Activated CD4-positive, alpha-beta T cell treated with anti-CD3 and anti-CD28 coated beads, Interleukin-2, amount 50 U/mL, for 16 hours (primary cell): ENCODE data around the gene NTNG1.
"Not testable (repeated sequence)": the region's sequence is repeated elsewhere in the genome, so short reads cannot be mapped to it uniquely, and the experiment has no call there.

Experiments
- DNase-seq: peaks from one replicate; pipeline ENCODE4 v3.0.0-alpha.2; 2020

Gene NTNG1

DNA sequence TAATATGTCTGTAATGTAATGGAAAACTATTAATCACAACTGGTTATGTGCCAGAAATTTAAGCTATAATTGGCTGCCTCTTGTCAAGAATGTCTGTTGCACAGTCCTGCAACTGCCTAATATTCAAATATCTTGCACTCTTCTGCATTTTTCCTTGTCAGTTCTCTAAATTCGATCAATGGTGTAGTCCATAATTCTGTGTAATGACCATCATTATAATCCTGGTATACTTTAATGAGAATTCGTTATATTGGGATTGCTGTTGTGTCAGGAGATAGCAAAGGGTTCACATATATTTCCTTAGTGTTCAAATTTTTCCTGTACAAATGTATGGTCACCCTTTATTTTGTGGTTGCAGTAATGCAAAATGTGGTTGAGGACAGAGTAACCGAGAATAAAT lies 4.8 kb downstream of the NTNG1 start:
- no peak for DNase-seq

GRCh38 chr1:107147843-107148242 lies 7.0 kb downstream of the NTNG1 start:
- no peak for DNase-seq

- DNase-seq, result no peak
Measured at GRCh38 chr1:107149946-107150345, 9.1 kb downstream of the NTNG1 start.

GRCh38 chr1:107151295-107151694 lies 10.5 kb downstream of the NTNG1 start:
- DNase-seq, result no peak

DNA sequence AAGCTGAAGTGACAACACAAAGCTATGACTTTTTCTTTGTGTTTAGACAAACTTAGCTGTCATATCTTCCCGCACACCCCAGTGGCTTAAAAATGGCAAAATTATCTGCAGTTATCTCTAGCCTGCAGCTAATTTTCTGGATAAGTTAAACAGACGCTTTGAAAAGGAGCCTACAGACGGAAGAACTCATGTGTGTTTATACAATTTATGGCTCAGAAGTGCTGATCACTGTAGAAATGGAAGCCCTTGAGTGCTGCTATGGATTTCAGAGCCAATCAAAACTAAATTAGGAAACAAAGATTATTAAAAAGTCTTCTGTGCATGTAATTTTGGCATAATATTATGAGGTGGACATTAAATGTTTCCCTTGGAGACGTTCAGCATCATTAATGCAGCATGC lies 11.6 kb downstream of the NTNG1 start:
- no peak for DNase-seq

DNA sequence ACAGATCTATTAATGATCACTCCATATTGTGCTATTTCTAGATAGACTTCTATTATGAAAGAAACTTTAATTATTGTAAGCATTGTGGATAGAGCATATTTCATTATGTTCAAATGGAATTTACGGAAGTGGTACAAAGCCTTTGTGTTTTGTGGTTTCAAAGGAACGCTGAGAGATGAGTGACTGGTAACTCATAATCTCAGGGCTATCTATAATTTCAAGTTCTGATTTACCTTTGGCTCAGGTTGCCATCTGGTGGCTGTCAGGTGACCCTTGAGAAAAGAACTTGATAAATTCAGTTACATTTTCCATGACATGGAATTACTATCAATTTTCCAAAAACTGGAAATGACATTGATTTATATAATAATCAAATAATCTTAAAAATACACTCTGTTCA lies 12.2 kb downstream of the NTNG1 start:
- no peak for DNase-seq

DNA sequence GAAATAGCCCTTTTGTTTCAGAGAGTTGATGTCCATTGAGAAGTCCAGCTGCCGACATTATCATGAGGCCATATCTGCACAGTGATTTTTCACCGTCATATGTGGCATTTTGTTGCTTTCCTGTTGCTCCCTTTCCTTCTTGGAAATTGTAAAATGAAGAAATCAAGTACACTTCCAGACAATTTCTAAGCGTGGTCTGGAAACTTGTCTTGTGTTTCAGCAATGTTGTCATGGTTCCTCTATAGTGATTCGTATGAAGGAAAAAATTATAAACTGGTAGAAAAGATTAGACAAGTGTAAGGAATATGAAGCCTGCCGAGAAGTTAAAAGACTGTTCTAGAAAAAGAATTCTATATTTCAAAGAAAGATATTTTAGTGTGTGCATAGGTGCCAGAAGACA lies 17.7 kb downstream of the NTNG1 start:
- no peak for DNase-seq

DNA sequence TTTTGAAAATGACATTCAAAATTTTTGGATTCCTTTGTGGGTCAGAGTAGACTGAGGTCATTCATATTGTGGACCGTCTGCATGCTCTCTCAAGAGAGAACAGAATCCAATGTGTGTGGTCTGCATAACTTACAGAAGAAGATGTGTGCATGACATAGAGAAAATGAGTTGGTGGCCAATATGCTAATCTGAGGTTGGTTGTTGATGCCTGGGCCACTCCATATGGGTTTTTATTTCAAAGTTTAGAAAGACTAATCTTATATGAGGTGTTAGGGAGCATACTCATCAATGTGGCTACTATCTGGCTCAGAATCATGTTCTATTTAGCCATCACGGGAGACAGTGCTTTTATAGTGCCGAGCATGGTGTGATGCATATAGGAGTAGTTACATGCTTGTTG lies 18.2 kb downstream of the NTNG1 start:
- no peak for DNase-seq

GRCh38 chr1:107162745-107163144 lies 21.9 kb downstream of the NTNG1 start:
- no peak for DNase-seq

DNA sequence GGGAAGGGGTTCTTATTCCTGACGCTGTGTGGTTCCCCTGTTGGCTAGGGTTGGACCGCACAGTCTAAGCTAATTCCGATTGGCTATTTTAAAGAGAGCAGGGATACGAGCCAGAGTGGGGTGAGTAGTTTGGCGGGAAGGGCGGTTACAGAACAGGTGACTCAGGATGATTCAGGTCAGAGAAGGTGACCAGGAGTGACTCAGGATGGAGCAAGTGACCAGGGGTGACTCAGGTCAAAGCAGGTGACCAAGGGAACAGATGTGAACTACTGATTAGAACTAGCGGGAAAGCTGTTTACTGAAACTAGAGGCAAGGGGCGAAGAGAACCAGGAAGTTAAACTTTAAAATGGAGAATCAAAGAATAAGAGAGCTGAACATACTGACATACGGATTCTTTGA lies 24.1 kb downstream of the NTNG1 start:
- not testable (repeated sequence) for DNase-seq

DNA sequence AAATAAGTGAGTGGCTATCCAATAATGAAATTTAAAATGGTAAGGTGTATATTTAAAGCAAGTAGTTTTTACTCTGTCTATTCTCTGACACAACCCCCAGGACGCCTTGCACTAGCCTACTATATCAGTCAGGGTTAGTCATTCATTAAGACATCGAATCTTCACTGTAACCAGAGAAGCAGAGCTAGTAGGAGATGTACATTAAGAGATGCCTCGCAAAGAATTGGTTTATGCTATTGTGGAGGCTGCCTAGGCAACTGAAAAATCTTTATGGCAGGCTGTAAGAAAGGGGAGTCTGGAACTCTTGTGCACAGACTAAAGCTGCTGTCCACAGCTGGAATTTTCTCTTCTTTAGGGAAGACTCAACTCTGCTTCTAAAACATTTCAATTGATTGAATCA lies 28.8 kb downstream of the NTNG1 start:
- no peak for DNase-seq

- DNase-seq, result no peak
Measured at GRCh38 chr1:107171333-107171732, 30.5 kb downstream of the NTNG1 start.

- no peak for DNase-seq
Measured at GRCh38 chr1:107172450-107173170, 31.8 kb downstream of the NTNG1 start.

GRCh38 chr1:107175102-107175909 lies 34.5 kb downstream of the NTNG1 start:
- no peak for DNase-seq

- no peak for DNase-seq
Measured at GRCh38 chr1:107181253-107181969, 40.6 kb downstream of the NTNG1 start.

DNA sequence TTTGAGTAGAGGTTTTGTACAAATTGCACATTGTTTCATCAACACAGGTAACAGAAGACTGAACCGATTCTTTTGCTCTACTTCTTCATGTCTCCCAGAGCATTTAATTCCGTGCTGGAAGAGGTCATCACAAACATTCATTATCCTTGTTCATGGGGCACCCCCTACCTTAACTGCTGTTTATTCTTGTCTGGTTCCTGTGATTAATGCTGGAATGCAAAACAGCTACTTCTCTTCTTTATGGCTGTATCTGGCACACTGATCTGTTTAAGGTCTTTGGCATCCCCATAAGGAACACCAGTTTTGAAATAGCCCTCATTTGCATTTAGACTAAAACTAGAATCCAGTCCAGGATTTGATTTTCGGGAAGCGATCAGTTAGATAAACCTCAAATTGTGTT lies 42.2 kb downstream of the NTNG1 start:
- DNase-seq, result no peak

GRCh38 chr1:107184888-107185287 lies 44.0 kb downstream of the NTNG1 start:
- DNase-seq, result peak; percentile 5

GRCh38 chr1:107187399-107187798 lies 46.6 kb downstream of the NTNG1 start:
- no peak for DNase-seq

GRCh38 chr1:107188160-107188559 lies 47.3 kb downstream of the NTNG1 start:
- DNase-seq, result no peak

DNA sequence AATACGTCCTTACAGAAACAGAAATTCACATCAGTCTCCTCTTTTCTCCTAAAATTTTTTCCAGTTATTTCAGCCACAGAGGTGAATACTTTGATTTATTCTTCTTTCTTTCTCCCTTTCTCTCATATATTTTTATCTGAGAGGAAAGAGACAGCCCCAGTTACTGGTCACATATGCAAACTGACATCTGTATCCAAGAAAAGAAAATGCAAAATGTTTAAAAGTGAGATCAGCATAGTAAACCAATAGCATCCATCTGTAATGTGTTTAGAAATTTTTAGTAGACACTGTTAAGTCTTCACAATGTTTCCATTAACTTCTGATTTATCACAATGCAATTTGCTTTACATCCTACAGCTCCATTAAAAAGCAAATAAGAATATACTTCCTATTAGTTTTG lies 53.5 kb downstream of the NTNG1 start:
- no peak for DNase-seq

DNA sequence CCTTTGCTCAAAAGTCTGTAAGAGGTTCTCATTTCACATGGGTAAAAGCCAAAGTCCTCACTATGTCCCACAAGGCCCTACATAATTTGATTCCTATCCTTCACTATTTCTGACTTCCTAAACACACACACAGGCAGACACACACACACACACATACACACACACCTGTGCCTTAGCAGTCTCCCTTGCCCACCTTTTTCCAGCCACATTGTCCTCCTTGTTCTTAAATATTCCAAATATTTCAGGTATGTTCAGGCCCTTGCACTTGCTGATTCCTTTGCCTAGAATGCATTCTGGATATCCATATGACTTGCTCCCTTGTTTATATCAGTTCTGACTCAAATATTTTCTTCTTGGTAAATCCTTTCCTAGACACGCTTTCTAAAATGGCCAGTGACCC lies 54.6 kb downstream of the NTNG1 start:
- no peak for DNase-seq

DNA sequence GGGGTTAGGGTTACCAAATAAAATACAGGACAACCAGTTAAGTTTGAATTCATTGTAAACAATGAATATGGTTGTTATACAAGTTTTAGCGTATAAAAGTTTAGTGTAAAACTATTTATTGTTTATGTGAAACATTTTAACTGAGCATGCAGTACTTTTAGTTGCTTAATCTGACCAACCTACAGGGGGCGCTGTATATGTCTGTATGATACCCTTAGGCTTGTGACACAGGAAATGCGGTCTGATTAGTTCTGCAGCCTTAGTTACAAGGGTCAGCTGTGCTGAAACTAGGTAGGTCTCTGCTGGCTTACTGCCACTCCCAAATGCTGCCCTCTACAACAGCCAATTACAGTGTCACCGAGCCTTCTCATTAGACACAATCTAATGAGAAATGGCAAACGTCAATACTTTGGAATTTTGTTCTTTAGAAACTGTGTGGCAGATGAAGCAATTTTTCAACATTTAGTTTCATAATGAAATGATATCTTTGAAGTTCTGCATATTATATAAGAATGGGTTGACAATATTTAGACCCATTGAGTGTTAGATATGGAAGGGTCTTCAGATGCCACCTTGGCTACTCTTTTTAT lies 56.2 kb downstream of the NTNG1 start:
- DNase-seq, result peak; percentile 46

DNA sequence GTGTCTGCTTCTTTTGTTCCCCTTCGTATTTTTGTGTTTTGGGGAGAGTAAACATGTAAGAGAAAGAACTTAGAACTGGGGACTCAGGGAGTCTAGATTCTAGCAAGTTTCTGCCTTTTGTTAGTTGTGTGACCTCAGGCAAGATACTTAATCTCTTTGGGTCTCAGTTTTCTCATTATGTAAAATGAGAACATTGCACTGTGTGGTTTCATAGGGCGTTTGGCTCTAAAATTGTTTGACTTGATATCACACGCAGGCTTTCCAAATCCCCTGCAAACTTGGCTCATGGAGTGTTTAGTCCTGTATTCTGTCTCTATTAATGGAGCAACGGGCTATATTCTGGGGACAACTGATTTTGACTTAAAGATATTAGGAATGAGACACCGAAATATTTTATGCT lies 57.7 kb downstream of the NTNG1 start:
- no peak for DNase-seq

- DNase-seq, result no peak
Measured at GRCh38 chr1:107200631-107201030, 59.8 kb downstream of the NTNG1 start.
